Glomerular endothelial cell (primary cell): ENCODE measurements around the gene ARID4B. TPM values are rescaled to one million over a fixed set of nuclear protein-coding genes. Genes with fewer than 3 reads are reported as not detected.
"Not testable (repeated sequence)": the region's sequence is repeated elsewhere in the genome, so short reads cannot be mapped to it uniquely, and the experiment has no call there.

ENCODE experiments used
- DNase-seq: peaks from one replicate; pipeline ENCODE4 v3.0.0-alpha.2; 2011; ENCODE audit warnings: low read depth, low spot score; ENCODE audit errors: extremely low read depth
- total RNA-seq: library from RNA; depleted of rRNA; stranded (reverse); fragments of >200 nt; gene quantifications from 2 replicates; pipeline ENCODE4 v1.2.3, GENCODE V29; 2015

ARID4B gene
- total RNA-seq, 1 donor from 2014 or later = 34.4 TPM

DNA sequence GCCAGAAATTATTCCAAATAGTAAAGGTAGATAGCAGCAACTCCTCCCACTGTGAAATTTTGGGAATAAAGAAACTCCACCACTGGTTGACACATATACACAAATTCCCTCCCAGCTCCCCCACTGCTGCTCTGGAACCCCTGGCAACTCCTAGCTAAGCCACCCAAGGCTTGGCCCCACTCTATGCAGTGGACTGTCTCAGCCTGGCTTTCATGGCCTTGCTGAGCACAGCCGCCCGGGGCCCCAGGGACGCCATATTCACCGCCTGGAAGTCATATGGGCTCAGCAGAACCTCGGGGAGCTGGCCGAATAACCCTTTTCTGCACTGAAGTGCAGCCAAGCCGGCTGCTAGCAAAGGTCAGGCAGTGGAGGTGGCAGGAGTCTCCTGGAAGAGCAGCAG, 151.5 kb downstream of the ARID4B start:
- no peak for DNase-seq

GRCh38 chr1:235169986-235170385, 158.0 kb downstream of the ARID4B start:
- DNase-seq = no peak

DNA sequence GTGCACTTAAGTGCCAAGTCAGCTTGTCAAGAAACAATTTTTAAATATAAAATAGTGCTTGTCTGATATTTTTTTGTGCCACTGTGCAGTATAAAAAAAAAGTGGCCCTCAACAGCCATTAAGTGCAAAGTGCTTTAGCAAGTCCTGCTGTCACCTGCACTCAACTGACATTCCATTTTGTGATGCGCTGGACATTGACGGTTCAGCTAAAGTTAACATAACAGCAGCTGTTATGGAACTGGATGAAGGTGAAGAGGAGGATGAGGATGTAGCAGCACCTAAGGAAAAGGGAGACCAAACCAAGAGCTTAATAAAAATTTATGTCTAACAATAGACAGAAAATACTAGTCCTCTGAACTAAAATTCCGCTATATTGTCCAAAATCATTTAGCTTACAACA, 159.6 kb downstream of the ARID4B start:
- no peak for DNase-seq

DNA sequence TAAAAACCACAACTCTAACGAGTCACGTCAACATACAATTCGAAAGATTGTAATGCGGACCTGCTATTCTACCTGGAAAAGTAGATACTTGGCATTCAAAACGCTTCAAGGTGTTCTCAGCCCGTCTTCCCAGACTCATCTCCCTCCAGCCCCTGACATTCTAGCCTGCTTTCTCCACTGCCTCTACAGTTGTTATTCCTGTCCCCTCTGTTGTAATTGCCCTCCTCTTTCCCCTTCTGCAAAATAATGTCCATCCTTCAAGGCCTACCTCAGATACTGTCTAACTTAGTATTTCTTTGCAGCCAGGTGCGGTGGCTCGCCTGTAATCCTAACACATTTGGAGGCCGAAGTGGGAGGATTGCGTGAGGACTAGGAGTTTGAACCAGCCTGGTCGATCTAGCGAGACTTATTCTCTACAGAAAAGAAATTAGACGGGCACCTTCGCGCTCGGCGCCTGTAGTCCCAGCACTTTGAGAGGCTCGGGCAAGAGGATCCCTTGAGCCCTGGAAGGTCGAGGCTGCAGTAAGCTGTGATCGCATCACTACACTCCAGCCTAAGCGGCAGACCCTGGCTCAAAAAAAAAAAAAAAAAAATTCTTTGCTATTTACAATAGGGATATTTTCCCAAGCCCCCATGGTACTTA, 166.2 kb downstream of the ARID4B start:
- DNase-seq = no peak

- peak; percentile 48 for DNase-seq
Measured at GRCh38 chr1:235160957-235161684, 166.9 kb downstream of the ARID4B start, which contains the start of gene RBM34. Gene RBM34, minus strand, starts transcription at chr1:235161250. Its CDS starts 24 bp downstream, at chr1:235161226.

- DNase-seq = peak; percentile 36
Measured at GRCh38 chr1:235160383-235160956, 167.5 kb downstream of the ARID4B start.

DNA sequence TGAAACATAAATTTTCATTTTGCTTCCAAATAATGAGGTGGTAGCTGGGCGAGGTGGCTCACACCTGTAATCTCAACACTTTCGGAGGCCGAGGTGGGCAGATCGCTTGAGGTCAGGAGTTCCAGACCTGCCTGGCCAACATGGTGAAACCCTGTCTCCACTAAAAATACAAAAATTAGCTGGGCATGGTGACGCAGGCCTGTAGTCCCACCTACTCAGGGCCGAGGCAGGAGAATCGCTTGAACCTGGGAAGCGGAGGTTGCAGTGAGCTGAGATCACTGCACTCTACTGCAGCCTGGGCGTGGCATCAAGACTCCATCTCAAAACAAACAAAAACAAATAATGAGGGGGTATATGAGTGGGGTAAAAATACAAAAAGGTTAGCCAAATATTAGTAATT, 168.0 kb downstream of the ARID4B start:
- not testable (repeated sequence) for DNase-seq

- DNase-seq = not testable (repeated sequence)
Measured at GRCh38 chr1:235159284-235159683, 168.7 kb downstream of the ARID4B start.

- DNase-seq = no peak
Measured at GRCh38 chr1:235158680-235159079, 169.3 kb downstream of the ARID4B start.

DNA sequence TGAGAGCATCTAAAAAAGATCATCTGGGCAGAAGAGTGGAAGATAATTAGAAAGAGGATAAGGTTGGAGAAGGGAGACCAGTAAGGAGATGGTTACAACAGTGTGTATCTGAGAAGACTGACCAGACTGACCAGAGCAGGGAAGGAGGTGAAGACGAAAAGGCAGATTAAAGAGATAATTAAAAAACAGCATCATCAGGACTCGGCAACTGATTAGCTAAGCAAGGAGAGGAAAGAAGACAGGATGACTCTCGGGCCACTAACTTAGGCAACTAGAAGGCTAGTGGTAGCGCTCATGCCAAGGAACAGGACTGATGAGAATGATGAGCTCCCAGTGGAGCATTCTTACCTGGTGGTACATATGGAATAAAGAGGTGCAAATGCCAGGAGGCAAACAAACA, 170.8 kb downstream of the ARID4B start:
- DNase-seq = no peak

- no peak for DNase-seq
Measured at GRCh38 chr1:235156740-235157139, 171.2 kb downstream of the ARID4B start.

- no peak for DNase-seq
Measured at GRCh38 chr1:235156265-235156664, 171.7 kb downstream of the ARID4B start.

- DNase-seq = no peak
Measured at GRCh38 chr1:235152235-235152634, 175.7 kb downstream of the ARID4B start.

GRCh38 chr1:235151033-235151432, 176.9 kb downstream of the ARID4B start:
- DNase-seq = no peak

GRCh38 chr1:235149824-235150223, 178.2 kb downstream of the ARID4B start:
- DNase-seq = no peak

DNA sequence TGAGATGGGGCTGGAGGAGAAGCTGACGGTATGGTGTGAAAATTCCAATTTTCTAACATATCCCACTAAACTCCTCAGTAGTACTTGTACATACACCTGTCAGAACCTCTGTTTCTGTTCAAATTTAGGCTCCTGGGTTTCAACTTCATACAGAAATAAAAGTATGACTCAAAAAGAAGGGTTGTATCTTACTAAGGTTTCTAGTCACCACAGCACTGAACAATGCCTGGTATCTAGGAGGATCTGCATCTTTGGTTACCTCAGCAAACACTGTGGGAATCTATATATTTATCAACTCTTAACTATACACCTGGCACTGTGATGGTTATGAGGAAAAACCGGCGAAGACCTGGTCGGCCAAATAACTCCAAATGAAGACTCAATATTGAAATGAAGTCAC, 180.7 kb downstream of the ARID4B start:
- no peak for DNase-seq

DNA sequence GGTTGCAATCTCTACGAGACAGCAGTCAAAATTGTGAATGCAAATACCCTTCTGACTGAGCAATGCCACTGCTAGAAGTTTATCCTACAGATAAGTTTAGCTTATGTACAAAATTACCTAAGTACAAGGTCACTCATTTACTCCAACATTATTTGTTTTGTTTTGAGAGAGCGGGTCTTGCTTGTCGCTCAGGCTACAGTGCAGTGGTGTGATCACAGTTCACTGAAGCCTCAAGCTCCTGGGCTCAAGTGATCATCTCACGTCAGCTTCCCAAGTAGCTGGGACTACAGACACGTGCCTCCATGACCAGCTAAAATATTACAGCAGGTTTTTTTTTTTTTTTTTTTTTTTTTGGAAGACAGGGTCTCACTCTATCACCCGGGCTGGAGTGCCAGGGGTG, 182.3 kb downstream of the ARID4B start:
- no peak for DNase-seq

DNA sequence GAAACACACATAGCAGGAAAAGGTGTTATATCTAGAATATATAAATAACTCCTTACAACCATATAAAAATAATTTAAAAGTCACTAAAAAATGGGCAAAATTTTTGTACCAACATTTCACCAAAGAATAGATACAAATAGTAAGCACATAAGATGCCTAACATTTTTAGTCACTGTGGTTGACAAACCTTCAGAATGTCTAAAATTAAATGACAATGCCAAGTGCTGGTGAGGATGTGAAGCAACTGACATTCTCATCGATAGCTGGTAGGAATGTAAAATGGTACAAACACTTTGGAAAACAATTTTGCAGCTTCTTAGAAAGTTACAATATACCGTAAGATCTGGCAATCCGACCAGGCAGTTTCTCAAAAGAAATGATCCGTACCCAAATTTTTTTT, 185.0 kb downstream of the ARID4B start:
- no peak for DNase-seq

GRCh38 chr1:235139315-235139714, 188.7 kb downstream of the ARID4B start:
- no peak for DNase-seq

- DNase-seq = no peak
Measured at GRCh38 chr1:235138821-235139220, 189.2 kb downstream of the ARID4B start.

DNA sequence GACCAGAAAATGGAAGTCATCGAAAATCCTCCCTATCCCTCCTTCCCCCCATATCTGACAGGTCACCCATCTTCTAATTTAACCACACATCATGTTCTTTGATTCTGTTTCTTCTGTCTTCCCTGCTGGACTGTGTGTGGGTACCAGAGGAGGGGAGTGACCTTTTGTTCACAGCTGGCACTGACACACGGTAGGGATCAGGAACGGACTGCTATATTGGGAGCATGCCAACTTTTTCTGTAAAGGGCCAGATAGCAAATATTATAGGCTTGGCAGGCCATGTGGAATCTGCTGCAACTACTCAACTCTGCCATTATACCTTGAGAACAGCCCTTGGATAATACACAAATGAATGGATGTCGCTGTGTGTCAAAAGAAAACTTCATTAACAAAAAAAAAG, 191.9 kb downstream of the ARID4B start:
- DNase-seq = no peak

DNA sequence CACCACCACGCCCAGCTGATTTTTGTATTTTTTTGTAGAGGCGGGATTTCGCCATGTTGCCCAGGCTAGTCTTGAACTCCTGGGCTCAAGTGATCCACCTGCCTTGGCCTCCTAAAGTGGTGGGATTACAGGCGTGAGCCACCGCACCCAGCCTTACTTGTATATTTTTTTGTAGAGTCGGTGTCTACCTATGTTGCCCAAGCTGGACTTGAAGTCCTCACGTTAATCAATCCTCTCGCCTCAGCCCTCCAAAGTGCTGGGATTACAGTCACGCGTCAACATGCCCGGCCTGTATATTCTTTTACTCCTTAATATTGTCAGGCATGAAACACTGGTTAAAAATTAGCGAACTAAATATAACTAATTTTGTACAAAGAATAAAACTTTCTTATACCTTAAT, 193.8 kb downstream of the ARID4B start:
- no peak for DNase-seq
